IMR-90 (cell line): ENCODE results near the gene DAD1.

Experiments
- BHLHE40 ChIP-seq: fragments of 150-350 bp; IDR thresholded peaks from 2 replicates; pipeline ENCODE4 v1.6.1; 2016; ENCODE audit warnings: mild to moderate bottlenecking, low read depth, low read length
- CEBPB ChIP-seq: IDR thresholded peaks from 2 replicates; pipeline ENCODE4 v1.6.1; 2012; ENCODE audit warnings: low read depth, low read length, improper control_type of control experiment
- CHD1 ChIP-seq: IDR thresholded peaks from 2 replicates; pipeline ENCODE4 v1.6.1; 2012; ENCODE audit warnings: low read depth, low read length, improper control_type of control experiment
- CTCF ChIP-seq: conservative IDR thresholded peaks from 2 replicates; pipeline ENCODE4 v1.5.1; 2012; ENCODE audit warnings: mild to moderate bottlenecking, low read depth, low read length, improper control_type of control experiment
- MAFK ChIP-seq: IDR thresholded peaks from 2 replicates; pipeline ENCODE4 v1.6.1; 2012; ENCODE audit warnings: low read depth, low read length, improper control_type of control experiment
- POLR2A ChIP-seq: IDR thresholded peaks from 2 replicates; pipeline ENCODE4 v1.6.1; 2012; ENCODE audit warnings: mild to moderate bottlenecking, low read depth, low read length
- RCOR1 ChIP-seq: IDR thresholded peaks from 2 replicates; pipeline ENCODE4 v1.6.1; 2012; ENCODE audit warnings: mild to moderate bottlenecking, low read length, improper control_type of control experiment; ENCODE audit not compliant: insufficient replicate concordance
- RFX5 ChIP-seq: IDR thresholded peaks from 2 replicates; pipeline ENCODE4 v1.8.0; 2012; ENCODE audit warnings: low read depth, mild to moderate bottlenecking, low read length, moderate library complexity
- USF2 ChIP-seq: fragments of 150-350 bp; IDR thresholded peaks from 2 replicates; pipeline ENCODE4 v1.6.1; 2017; ENCODE audit warnings: mild to moderate bottlenecking, antibody characterized with exemption, low read length, low read depth

GRCh38 chr14:22610931-22611330 lies 21.9 kb upstream of the DAD1 start:
- TF ChIP-seq CTCF = no peak
- TF ChIP-seq RFX5 = no peak
- TF ChIP-seq CHD1 = no peak
- TF ChIP-seq USF2 = no peak
- TF ChIP-seq RCOR1 = no peak
- TF ChIP-seq MAFK = no peak
- TF ChIP-seq POLR2A = no peak
- TF ChIP-seq BHLHE40 = no peak
- TF ChIP-seq CEBPB = 0 out of 2 replicates have a peak, but pooled peaks have one; percentile 16
